HG02885 (cell line): ENCODE data around the gene HOXC12.

Experiments used
- ATAC-seq: cut with Tn5 transposase; IDR thresholded peaks from one replicate; pipeline ENCODE4 v1.9.1; 2021; ENCODE audit warnings: mild to moderate bottlenecking; ENCODE audit not compliant: unreplicated experiment, poor library complexity

The HOXC12 gene, protein sequence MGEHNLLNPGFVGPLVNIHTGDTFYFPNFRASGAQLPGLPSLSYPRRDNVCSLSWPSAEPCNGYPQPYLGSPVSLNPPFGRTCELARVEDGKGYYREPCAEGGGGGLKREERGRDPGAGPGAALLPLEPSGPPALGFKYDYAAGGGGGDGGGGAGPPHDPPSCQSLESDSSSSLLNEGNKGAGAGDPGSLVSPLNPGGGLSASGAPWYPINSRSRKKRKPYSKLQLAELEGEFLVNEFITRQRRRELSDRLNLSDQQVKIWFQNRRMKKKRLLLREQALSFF

GRCh38 chr12:53954694-53955035 is at the start of gene HOXC12:
HOXC12 (plus strand) TSS chr12:53954903; CDS start chr12:53954930, 27 bp downstream.
- no peak for ATAC-seq

DNA sequence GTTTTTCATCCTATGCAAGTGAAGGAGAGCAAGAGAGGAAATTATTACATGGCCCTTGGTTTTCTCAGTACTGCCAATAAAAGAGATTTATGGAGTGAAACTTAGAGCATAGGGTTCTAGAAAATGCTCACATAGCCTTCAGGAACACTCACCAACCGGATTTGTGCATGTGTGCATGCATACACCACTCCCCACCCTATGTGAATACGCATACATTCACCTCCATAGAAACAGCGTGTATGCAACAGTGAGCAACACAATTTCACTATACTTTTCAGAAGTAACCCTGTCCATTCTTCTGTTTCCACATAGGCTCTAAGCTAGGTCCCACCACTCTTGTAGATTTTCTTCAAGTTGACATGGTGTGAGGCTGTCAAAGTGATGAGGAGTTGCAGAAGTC is 47.6 kb upstream of the HOXC12 start:
- no peak for ATAC-seq

GRCh38 chr12:53916788-53917655 is 37.7 kb upstream of the HOXC12 start:
- no peak for ATAC-seq

DNA sequence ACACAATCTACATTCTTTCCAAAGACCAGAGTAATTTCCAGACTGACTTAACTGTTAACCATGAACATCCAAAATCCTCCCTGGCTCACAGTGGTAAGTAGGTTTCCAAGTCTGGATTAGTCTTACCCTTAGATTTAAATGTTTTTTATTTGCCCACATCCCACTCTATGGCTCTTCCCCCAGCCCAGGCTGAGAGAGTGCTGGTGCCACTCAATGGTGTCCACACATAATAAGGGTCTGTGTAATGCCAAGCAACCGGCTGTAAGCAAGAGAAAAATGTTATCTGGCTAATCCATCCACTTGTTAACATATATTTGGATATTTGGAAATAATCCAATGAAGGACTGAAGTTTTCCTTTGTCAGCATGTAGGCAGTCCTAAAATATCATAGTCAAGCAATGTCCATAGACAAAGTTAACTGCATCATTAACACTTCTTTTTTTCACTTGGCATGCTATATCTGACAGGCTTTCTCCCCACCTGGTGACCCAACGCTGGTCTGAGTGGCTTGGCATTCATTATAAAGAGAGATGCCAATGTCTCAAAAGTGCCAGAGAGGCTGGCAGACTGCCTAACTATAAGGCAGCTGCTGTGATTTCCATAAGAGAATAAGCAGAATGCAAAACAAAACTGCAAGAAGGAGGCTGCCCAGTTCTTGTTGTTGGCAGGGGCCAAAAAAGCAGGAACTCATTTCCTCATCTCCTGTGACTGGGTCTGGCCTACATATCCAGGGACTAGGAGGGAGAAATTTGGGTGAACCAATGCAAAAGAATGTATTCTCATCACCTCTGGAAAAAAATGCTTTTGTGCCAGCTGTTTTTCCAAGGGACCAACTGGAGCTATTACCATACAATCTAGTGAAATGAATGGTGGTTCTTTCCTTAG is 29.9 kb upstream of the HOXC12 start:
- no peak for ATAC-seq

DNA sequence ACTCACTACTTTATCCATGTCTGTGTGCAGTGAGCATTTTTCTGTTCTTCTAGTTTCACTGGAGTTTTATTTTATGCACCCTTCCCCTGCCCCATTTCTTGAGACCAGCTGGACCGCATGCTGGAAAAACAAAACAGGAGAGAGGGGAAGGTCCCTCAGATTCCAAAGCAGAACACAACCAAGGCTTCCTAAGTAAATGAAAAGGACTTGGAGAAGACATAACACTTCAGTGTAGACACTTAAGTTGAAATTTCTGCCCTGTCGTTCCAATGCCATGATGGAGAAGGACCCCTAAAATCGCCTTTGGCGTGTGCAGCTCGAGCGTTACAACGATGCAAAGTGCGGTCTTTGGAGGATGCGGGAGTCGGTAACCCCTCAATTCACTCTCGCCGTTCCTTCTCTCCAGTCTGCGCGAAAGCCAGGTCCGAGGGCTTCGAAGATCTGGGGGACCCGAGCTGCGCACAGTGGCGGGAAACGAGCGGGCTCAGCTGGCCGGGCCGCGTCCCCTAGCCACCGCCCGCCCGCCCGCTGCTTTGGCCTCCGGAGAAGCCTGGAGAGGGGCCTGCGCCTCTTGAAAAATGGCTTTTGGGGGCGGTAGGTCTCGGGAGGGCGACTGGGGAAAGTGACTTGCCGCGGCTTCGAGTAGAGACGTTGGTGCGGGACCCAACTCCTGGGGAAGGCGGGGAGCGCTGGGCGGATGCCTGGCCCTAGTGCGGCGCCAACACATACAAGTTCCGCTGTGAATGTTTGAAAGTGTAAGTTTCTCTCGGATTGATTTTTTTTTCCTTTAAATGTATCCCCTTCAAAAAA is 27.3 kb upstream of the HOXC12 start:
- no peak for ATAC-seq

DNA sequence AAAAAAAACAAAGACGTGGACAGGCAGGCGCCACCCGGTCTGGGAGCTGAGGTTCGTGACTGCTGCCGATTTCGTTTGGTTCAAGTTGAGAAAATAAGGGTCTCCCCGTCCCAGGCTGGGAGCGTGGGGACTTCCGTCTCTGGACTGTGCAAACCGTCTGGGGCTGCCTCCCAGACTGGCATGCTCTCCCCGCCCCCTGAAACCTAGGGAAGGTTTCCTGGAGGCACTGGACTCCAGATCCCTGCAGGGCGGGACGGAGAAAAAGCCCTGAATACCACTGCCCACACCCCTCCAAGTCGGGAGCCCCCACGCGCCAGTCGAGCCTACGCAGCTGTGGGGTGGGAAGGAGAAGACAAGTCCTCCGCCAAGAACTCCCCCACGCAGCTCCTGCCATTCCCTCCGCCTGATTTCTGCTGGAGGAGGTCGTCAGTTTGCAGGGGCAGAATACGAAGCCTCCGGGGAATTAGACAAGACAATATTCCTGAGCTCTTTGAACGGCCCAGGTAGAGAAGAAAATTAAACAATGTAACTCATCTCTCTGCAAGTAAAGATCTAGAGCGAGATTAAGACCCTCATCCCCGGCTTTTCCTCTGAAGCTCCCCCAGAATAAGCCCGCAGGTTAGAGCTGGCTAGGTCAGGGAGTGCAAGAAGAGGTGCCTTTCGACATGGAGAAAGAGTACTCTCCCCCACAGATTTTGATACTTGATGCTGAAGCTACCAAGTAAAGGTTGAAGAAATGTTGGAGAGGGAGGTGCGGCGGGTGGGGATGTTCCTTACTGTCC is 26.5 kb upstream of the HOXC12 start:
- no peak for ATAC-seq

DNA sequence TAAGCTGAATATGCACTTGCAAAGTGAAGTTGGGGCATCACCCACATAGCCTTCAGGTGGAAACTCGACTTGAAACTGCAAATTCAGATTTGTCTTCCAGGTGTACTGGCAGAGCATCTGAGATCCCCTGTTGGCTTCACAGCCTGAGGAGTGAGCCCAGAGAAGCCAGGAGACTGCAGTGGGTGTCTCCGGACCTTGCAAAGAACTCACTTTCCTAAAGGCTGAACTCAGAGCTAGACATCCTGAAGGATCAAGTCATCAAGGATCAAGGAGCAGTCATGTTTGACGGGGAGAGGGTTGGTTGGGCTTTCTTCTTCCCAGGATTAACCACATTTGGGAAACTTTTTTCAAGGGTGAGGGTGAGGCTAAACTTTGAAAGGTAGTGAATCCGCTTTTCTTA is 25.2 kb upstream of the HOXC12 start:
- ATAC-seq: no peak

GRCh38 chr12:53930591-53931255 is 24.0 kb upstream of the HOXC12 start:
- ATAC-seq: no peak

DNA sequence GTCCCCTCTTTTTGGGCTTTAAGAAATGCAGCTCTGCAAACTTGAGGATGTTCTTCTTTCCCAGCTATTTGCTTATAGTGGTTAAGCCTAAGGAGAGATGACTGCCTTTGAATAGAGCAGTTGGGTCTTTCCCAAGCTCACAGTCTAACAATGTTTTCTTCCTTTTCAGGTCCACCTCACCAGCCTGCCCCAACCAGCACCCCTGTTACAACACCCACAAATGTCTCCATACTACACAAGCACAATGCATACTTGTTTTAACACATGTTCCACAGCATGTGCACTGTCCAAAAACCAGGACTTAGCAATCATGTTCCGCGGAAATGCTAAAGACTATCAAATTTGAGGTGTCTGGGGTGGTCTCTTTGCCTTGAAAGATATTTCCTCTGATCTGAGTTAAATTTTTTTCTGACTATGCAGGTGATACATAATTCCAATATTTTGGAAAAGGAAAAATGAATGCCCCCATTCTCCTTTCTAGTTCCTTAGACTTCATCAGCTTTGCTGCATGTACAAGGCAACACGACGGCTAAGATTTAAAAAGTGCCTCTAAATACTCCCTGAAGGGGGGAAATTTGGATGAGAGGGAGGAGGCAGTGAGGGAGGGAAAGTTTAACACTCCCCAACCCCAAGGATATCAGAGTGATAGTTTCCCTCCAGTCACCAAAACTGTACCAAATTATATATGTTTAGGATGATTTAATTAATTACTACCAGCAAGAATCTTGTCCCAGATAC is 22.7 kb upstream of the HOXC12 start:
- no peak for ATAC-seq

DNA sequence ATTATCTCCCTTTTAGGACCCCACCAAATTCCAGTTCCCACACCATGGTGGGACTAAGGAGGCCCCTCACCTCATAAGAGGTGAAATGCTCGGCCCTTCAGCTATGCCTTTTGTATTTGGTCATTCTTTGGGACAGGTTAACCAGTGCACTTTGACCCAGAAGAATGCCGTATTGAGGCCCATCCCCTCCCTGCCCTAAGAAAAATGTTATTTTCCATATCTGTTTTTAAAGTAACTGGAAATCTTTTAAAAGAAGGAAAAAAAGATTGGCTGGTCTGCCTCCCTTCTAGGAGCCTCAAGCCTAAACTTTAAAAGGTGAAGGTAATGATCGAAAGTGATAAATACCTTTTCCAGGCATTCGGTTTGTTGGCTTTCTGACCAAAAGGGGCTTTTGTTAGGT is 21.8 kb upstream of the HOXC12 start:
- ATAC-seq: no peak

GRCh38 chr12:53935383-53936341 is 19.0 kb upstream of the HOXC12 start:
- no peak for ATAC-seq

DNA sequence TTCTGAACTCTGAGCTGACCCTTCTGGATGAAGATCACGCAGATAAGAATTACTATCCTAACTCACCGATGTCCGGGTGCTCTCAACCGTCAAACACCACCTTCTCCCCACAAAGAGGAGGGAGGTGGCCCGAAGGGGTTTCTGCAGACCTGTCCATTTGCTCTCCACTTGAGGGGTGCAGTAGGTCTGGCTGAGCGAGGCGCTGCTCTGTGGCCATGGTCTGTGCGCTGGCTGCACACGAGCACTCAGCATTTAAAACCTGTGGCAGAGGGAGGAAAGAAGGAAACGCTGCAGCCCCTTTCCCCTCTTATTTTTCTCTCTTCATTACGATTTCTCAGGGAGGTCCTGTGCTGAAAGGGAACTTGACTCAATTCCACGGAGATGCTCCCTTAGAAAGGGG is 17.6 kb upstream of the HOXC12 start:
- ATAC-seq: no peak

- ATAC-seq: no peak
Measured at GRCh38 chr12:53937596-53938325, 16.9 kb upstream of the HOXC12 start.

- no peak for ATAC-seq
Measured at GRCh38 chr12:53938326-53939140, 16.2 kb upstream of the HOXC12 start, which contains the start of gene HOXC13. HOXC13 (plus strand) TSS chr12:53938831; CDS start chr12:53938907, 76 bp downstream.
